ENCODE results near the gene TTC22. TPM values are rescaled to one million over a fixed set of nuclear protein-coding genes. Genes with fewer than 3 reads are reported as not detected.

TTC22 gene
- total RNA-seq, 3 donors from 2014 or later, result 51.6 to 122 (median 70.8) TPM

DNA sequence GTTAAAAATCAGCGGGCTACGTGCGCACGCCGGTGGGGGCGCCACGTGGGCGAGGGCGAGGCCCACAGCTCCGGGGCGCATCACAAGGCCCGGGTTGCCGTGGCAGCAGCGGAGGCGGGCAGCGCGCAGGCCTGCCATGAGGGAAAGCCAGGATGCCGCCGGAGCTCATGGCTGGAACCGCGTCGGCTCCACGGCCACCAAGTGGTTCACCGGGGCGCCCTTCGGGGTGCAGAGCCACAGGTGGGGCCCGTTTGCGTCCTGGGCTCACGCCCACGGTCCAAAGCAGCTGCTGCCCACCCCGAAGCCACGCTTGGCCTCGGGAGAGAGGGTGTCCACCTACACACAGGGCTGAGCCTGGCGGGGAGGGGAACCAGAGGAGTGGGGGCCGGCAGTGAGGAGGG is 4.9 kb upstream of the TTC22 start:
- Histone ChIP-seq H3K4me1 (ENCODE audit: low read depth) (peaks cover 21% of the 10 kb centered on the region), H3K36me3 (ENCODE audit: low read depth) (no peaks in the 10 kb centered on the region), H3K9me3 (no peaks in the 10 kb centered on the region), H3K4me3 (no peak overlapping the region)
- no peak for ATAC-seq
- DNase-seq, result no peak
- intact Hi-C loops (cut with DNase I, micrococcal nuclease), result loop anchor here in 1 of 2 donors (10.0 kb wide), 1 partner anchor 301 kb away; no protein-coding TSS in a partner anchor
- TF ChIP-seq, protein P1, sequence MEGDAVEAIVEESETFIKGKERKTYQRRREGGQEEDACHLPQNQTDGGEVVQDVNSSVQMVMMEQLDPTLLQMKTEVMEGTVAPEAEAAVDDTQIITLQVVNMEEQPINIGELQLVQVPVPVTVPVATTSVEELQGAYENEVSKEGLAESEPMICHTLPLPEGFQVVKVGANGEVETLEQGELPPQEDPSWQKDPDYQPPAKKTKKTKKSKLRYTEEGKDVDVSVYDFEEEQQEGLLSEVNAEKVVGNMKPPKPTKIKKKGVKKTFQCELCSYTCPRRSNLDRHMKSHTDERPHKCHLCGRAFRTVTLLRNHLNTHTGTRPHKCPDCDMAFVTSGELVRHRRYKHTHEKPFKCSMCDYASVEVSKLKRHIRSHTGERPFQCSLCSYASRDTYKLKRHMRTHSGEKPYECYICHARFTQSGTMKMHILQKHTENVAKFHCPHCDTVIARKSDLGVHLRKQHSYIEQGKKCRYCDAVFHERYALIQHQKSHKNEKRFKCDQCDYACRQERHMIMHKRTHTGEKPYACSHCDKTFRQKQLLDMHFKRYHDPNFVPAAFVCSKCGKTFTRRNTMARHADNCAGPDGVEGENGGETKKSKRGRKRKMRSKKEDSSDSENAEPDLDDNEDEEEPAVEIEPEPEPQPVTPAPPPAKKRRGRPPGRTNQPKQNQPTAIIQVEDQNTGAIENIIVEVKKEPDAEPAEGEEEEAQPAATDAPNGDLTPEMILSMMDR (IDR thresholded peaks at IDR 0.05), result no peak

DNA sequence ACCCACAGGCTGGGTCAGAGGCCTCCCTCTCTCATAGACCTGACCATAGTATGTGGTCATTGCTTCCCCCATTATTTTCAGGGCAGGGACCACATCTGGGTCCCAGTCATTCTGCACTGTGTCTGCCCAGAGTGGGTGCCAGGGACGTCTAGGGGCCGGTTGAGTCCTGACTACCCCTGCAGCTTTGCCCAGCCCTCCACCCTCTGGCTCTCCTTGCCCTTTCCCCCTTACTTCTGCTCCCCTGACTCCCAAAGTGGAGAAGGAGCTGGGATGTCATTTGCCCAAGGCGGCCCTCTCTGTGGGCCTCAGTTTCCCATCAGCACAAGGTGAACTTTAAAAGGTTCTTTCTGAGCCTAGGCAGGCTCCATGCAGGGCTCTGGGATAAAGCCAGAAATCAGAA is 4.3 kb upstream of the TTC22 start:
- intact Hi-C loops (cut with DNase I, micrococcal nuclease), result loop anchor here in 1 of 2 donors (10.0 kb wide), 1 partner anchor 301 kb away; no protein-coding TSS in a partner anchor
- H3K36me3 ChIP-seq (ENCODE audit: low read depth), result no peaks in the 10 kb centered on the region
- no peak for DNase-seq

DNA sequence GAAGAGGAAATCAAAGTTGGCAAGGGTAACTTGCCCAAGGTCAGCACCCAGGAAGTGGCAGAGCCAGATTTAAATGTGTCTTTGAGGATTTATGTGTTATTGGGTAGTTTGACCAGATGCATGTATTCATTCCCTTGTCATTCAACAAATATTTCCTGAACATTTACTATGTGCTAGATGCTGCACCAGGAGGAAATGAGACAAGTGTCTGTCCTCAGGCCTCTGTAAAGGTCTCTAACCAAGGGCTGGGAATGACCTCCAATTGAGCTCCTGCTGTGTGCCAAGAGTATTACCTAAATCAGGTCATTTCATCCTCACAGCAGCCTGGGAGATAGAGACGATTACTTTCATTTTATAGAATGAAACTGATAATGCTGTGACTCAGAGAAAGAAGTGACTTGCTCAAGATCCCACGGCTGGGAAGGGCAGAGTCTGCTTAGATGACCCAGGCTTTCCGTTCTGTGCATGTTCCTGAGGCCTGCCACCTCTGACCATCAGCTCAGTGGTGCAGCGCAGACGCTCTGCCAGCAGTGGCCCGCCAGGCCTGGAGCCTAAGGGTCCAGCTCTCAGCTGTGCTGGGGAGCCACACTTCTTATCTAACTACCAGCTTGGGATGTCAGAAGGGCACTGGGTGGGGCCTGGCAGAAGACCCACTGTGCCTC is 3.5 kb upstream of the TTC22 start:
- Histone ChIP-seq H3K4me1 (ENCODE audit: low read depth) (peaks cover 27% of the 10 kb centered on the region), H3K4me3 (no peak overlapping the region), H3K9me3 (no peaks in the 10 kb centered on the region), H3K36me3 (ENCODE audit: low read depth) (no peaks in the 10 kb centered on the region)
- ATAC-seq, result peak; percentile 47
- no peak for DNase-seq
- TF ChIP-seq, protein P1 (IDR thresholded peaks at IDR 0.05), result no peak
- intact Hi-C loops (cut with DNase I, micrococcal nuclease), result loop anchor here in 1 of 2 donors (10.0 kb wide), 1 partner anchor 300 kb away; no protein-coding TSS in a partner anchor

More for the DNA sequence above, 4.3 kb upstream of the TTC22 start:
- no peak overlapping the region for H3K4me3 ChIP-seq
- no peaks in the 10 kb centered on the region for H3K9me3 ChIP-seq
- TF ChIP-seq, protein P1 (IDR thresholded peaks at IDR 0.05), result no peak
- no peak for ATAC-seq
- peaks cover 21% of the 10 kb centered on the region for H3K4me1 ChIP-seq (ENCODE audit: low read depth)

DNA sequence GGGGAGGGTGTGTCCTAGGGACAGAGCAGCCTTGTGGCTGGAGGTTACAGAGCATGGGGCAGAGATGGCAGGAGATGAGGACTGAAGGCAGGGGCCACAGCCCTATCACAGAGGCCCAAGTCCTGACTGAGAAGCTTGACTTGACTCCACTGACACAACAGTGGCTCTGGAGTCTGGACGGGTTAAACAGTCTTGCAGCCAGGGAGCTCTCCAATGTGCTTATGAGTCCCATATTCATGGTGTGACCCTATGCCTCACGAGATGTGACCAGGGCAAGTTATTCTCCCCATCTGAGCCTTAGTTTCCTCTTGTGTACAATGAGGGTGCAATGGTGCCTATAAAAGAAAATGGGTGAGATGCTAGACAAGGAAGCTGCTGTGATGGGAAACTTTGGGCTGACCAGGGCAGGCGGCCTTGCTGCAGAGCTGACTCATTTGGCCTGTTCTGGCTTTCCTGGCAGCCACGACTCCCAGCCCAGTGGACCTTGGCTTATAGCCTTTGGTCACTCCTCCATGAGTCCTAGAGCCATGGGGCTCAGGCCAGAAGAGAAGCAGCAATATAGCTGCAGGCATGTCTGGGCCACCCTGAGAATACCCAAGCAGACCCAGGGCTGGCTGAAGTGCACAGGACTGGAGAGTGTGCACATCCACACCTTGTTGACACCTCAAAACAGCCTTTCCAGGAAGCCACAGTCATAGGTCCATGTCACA is 2.8 kb upstream of the TTC22 start:
- TF ChIP-seq, protein P1 (IDR thresholded peaks at IDR 0.05), result no peak
- Histone ChIP-seq H3K4me3 (no peak overlapping the region), H3K4me1 (ENCODE audit: low read depth) (peaks cover 34% of the 10 kb centered on the region), H3K9me3 (no peaks in the 10 kb centered on the region), H3K36me3 (ENCODE audit: low read depth) (no peaks in the 10 kb centered on the region)
- DNase-seq (peak in 2 of 3 donors; percentile 64 to 76), ATAC-seq (peak; percentile 50)
- intact Hi-C loops (cut with DNase I, micrococcal nuclease), result loop anchor here in 1 of 2 donors (10.0 kb wide), 1 partner anchor 299 kb away; no protein-coding TSS in a partner anchor

DNA sequence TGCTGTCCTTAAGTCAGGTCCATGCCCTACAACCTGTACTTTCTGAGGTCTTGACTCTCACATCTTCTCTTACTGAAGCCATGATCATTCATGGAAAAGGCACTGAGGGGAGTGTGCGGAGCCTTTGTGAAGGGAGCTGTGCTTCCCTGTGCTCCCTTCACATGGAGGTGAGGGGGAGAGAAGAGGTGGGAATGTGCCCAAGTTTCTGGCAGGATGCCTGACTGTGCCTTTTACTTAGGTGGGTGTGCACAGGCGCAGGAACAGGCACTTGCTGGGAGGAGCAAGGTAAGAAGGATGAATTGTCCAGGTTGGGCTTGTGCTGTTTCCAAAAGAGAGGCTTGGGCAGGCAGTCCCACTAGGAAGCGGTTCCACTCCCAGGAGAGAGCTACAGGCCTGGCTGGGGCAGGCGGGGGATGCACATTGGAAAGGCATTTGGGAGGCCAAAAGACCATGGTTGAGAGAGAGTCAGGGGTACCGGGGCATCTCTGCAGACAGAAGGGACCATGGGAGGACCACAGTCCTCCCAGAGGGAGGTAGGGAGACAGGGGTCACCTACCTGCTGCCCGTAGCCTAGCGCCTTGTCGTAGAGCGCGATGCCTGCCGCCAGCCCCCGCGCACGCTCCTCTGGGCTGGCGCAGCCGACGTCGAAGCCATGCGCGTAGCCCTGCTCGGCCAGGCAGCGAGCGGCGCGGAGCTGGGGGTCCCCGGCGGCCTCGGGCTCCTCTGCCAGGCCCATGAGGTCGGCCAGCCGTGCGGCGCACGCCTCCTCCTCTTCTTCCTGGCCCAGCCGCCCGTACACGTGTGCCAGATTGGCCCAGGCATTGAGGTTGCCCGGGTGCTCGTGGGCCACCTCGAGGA is 853 bp downstream of the TTC22 start:
- intact Hi-C loops (cut with DNase I, micrococcal nuclease), result loop anchor here in 1 of 2 donors (10.0 kb wide), 1 partner anchor 295 kb away; no protein-coding TSS in a partner anchor
- ATAC-seq, result no peak
- Histone ChIP-seq H3K9me3 (no peaks in the 10 kb centered on the region), H3K4me3 (peak overlapping the region; percentile 39), H3K36me3 (ENCODE audit: low read depth) (no peaks in the 10 kb centered on the region), H3K4me1 (ENCODE audit: low read depth) (peaks cover 65% of the 10 kb centered on the region)
- TF ChIP-seq, protein P1 (IDR thresholded peaks at IDR 0.05), result no peak
- DNase-seq, result no peak
